ACHN (cell line): Measurements from ENCODE around the gene GINM1.

Experiments
- DNase-seq: peaks from one replicate; pipeline ENCODE4 v3.0.0-alpha.2; 2015
- in situ Hi-C: cut with HindIII; loops from 2 replicates; pipeline ENCODE4 v1.10.0; 2017; ENCODE audit warnings: low sequenced_read_pairs, low pct_ligation_motif_present, low pct_unique_long_range_greater_than_20kb

GINM1 gene

GRCh38 chr6:149565527-149566409, at the start of gene GINM1:
GINM1 (plus strand) TSS chr6:149566375; CDS start chr6:149566415, 40 bp downstream.
- peak; percentile 92 for DNase-seq
- in situ Hi-C loops: no loop called here

- in situ Hi-C loops: no loop called here
- no peak for DNase-seq
These were observed 36.5 kb upstream of the GINM1 start for GRCh38 chr6:149529650-149530049.

- in situ Hi-C loops: no loop called here
- DNase-seq: no peak
These were observed 31.4 kb upstream of the GINM1 start for GRCh38 chr6:149534742-149535141.

- in situ Hi-C loops: no loop called here
- no peak for DNase-seq
These were observed 25.0 kb upstream of the GINM1 start for GRCh38 chr6:149541139-149541538.

- in situ Hi-C loops: no loop called here
- peak; percentile 12 for DNase-seq
These were observed 21.4 kb upstream of the GINM1 start for GRCh38 chr6:149544646-149545257.

GRCh38 chr6:149545258-149545753, 20.9 kb upstream of the GINM1 start:
- peak; percentile 58 for DNase-seq
- in situ Hi-C loops: no loop called here

GRCh38 chr6:149545754-149546471, 20.3 kb upstream of the GINM1 start, which contains the start of gene PPIL4:
PPIL4 (minus strand) TSS chr6:149546043; CDS start chr6:149546005, 38 bp downstream.
- DNase-seq: peak; percentile 92
- in situ Hi-C loops: no loop called here

- in situ Hi-C loops: no loop called here
- no peak for DNase-seq
These were observed 14.3 kb upstream of the GINM1 start for GRCh38 chr6:149551920-149552319.

- in situ Hi-C loops: no loop called here
These were observed 8.1 kb upstream of the GINM1 start for GRCh38 chr6:149558029-149558428.

GRCh38 chr6:149559389-149559788, 6.8 kb upstream of the GINM1 start:
- in situ Hi-C loops: no loop called here
- no peak for DNase-seq

More at GRCh38 chr6:149558029-149558428, 8.1 kb upstream of the GINM1 start:
- DNase-seq: no peak

GRCh38 chr6:149560736-149561135, 5.4 kb upstream of the GINM1 start:
- in situ Hi-C loops: no loop called here
- DNase-seq: peak; percentile 35

- DNase-seq: peak; percentile 25
- in situ Hi-C loops: no loop called here
These were observed 2.8 kb upstream of the GINM1 start for GRCh38 chr6:149563203-149563927.

- no peak for DNase-seq
- in situ Hi-C loops: no loop called here
These were observed 2.2 kb upstream of the GINM1 start for GRCh38 chr6:149563928-149564325.

- in situ Hi-C loops: no loop called here
- DNase-seq: peak; percentile 53
These were observed 427 bp downstream of the GINM1 start for GRCh38 chr6:149566410-149567193.

- DNase-seq: no peak
- in situ Hi-C loops: no loop called here
These were observed 1.0 kb downstream of the GINM1 start for GRCh38 chr6:149567194-149567586.

- in situ Hi-C loops: no loop called here
- no peak for DNase-seq
These were observed 1.9 kb downstream of the GINM1 start for GRCh38 chr6:149567945-149568585.

GRCh38 chr6:149580880-149581279, 14.7 kb downstream of the GINM1 start:
- in situ Hi-C loops: no loop called here
- DNase-seq: no peak
